EL (cell line): Measurements from ENCODE around the gene BLM.
"Not testable (repeated sequence)": the region's sequence is repeated elsewhere in the genome, so short reads cannot be mapped to it uniquely, and the experiment has no call there.

Experiments used
- DNase-seq: peaks from one replicate; pipeline ENCODE4 v3.0.0-alpha.2; 2016

Gene BLM

GRCh38 chr15:90825115-90825899 is 108.2 kb downstream of the BLM start:
- DNase-seq, result not testable (repeated sequence)

- DNase-seq, result not testable (repeated sequence)
Observed at GRCh38 chr15:90826206-90826885, 109.2 kb downstream of the BLM start.

- no peak for DNase-seq
Observed at GRCh38 chr15:90826886-90827435, 109.8 kb downstream of the BLM start.

GRCh38 chr15:90828111-90828510 is 111.0 kb downstream of the BLM start:
- DNase-seq, result no peak

- DNase-seq, result no peak
Observed at GRCh38 chr15:90829126-90829525, 112.0 kb downstream of the BLM start.

- no peak for DNase-seq
Observed at GRCh38 chr15:90829942-90830440, 112.8 kb downstream of the BLM start.

GRCh38 chr15:90834626-90835025 is 117.5 kb downstream of the BLM start:
- DNase-seq, result no peak

- DNase-seq, result peak; percentile 57
Observed at GRCh38 chr15:90836296-90836871, 119.2 kb downstream of the BLM start.

- DNase-seq, result no peak
Observed at GRCh38 chr15:90837094-90837493, 119.9 kb downstream of the BLM start.

- no peak for DNase-seq
Observed at GRCh38 chr15:90838139-90838538, 121.0 kb downstream of the BLM start.

GRCh38 chr15:90838544-90838943 is 121.4 kb downstream of the BLM start:
- DNase-seq, result no peak

- DNase-seq, result no peak
Observed at GRCh38 chr15:90839187-90840071, 122.3 kb downstream of the BLM start.

- DNase-seq, result no peak
Observed at GRCh38 chr15:90840157-90840855, 123.2 kb downstream of the BLM start.

GRCh38 chr15:90840954-90841353 is 123.8 kb downstream of the BLM start:
- DNase-seq, result no peak

- DNase-seq, result no peak
Observed at GRCh38 chr15:90844696-90845095, 127.5 kb downstream of the BLM start.

- peak; percentile 86 for DNase-seq
Observed at GRCh38 chr15:90845201-90845949, 128.2 kb downstream of the BLM start.

GRCh38 chr15:90849424-90849823 is 132.3 kb downstream of the BLM start:
- not testable (repeated sequence) for DNase-seq

GRCh38 chr15:90851114-90851513 is 134.0 kb downstream of the BLM start:
- DNase-seq, result no peak

GRCh38 chr15:90851940-90852339 is 134.8 kb downstream of the BLM start:
- DNase-seq, result no peak

- DNase-seq, result no peak
Observed at GRCh38 chr15:90855139-90855538, 138.0 kb downstream of the BLM start.

GRCh38 chr15:90857337-90857736 is 140.2 kb downstream of the BLM start:
- DNase-seq, result no peak
